ENCODE measurements around the gene EN1. TPM values are rescaled to one million over a fixed set of nuclear protein-coding genes. Genes with fewer than 3 reads are reported as not detected.

EN1 gene
- total and polyA plus RNA-seq, 2 experiments from 2014 or later: 0.21 to 0.24 TPM

- Histone ChIP-seq H3K79me2 (replicated peaks; ENCODE audit: insufficient read depth) (no peaks in the 10 kb centered on the region), H3F3A (replicated peaks; ENCODE audit: low read depth) (peaks cover 8% of the 10 kb centered on the region; the same call in 1 of the 2 replicates), H3K4me1 (ENCODE audit: insufficient read depth) (peaks cover 45% of the 10 kb centered on the region), H3K27ac (ENCODE audit: low read depth) (no peak overlapping the region), H3K36me3 (ENCODE audit: insufficient read depth) (no peaks in the 10 kb centered on the region), H3K4me2 (peak overlapping the region; percentile 91), H3K27me3 (ENCODE audit: insufficient read depth) (peaks cover 100% of the 10 kb centered on the region), H3K4me3 (peak overlapping the region; percentile 69), H3K9me2 (ENCODE audit: insufficient read depth) (no peaks in the 10 kb centered on the region), H2AFZ (peak overlapping the region; percentile 98), H4K20me1 (replicated peaks; ENCODE audit: insufficient read depth) (peaks cover 16% of the 10 kb centered on the region; the same call in 1 of the 2 replicates)
- Mint-ChIP-seq H3K36me3 (ENCODE audit: low read depth) (no peaks in the 10 kb centered on the region), H3K27me3 (ENCODE audit: insufficient read depth, low read depth, poor library complexity) (peaks cover 99% of the 10 kb centered on the region), H3K9me3 (no peaks in the 10 kb centered on the region; the same call in 2 of the 3 replicates), H3K27ac (no peak overlapping the region), H3K4me3 (peak overlapping the region; percentile 71), H3K4me1 (peaks cover 36% of the 10 kb centered on the region)
- no peak for TF ChIP-seq NANOG (IDR thresholded peaks at IDR 0.05; ENCODE audit: borderline replicate concordance)
- peak; percentile 87 for TF ChIP-seq EZH2phosphoT487 (IDR thresholded peaks at IDR 0.05; ENCODE audit: unreplicated experiment)
- ATAC-seq (peak; percentile 10), DNase-seq (ENCODE audit: low spot score) (peak; percentile 53)
Observed at GRCh38 chr2:118834440-118834810, 13.0 kb downstream of the EN1 start.

- H2AFZ ChIP-seq: peak overlapping the region; percentile 98
- H3K4me2 ChIP-seq: peak overlapping the region; percentile 91
- Mint-ChIP-seq H3K4me1 (peaks cover 36% of the 10 kb centered on the region), H3K36me3 (ENCODE audit: low read depth) (no peaks in the 10 kb centered on the region), H3K27me3 (ENCODE audit: insufficient read depth, low read depth, poor library complexity) (peaks cover 94% of the 10 kb centered on the region), H3K27ac (no peak overlapping the region), H3K9me3 (no peaks in the 10 kb centered on the region), H3K4me3 (peak overlapping the region; percentile 71)
- H3K36me3 ChIP-seq (ENCODE audit: insufficient read depth): no peaks in the 10 kb centered on the region
- peak; percentile 55 for TF ChIP-seq EZH2phosphoT487 (IDR thresholded peaks at IDR 0.05; ENCODE audit: unreplicated experiment)
- TF ChIP-seq EZH2 (IDR thresholded peaks at IDR 0.05; ENCODE audit: low read depth, unreplicated experiment): peak; percentile 98
- TF ChIP-seq ZNF114 (CRISPR knock-in tag; IDR thresholded peaks at IDR 0.05): no peak
- TF ChIP-seq NANOG (IDR thresholded peaks at IDR 0.05; ENCODE audit: borderline replicate concordance): no peak
- peaks cover 15% of the 10 kb centered on the region; the same call in 1 of the 2 replicates for H4K20me1 ChIP-seq (replicated peaks; ENCODE audit: insufficient read depth)
- no peak overlapping the region for H3K27ac ChIP-seq (ENCODE audit: low read depth)
- H3K9me2 ChIP-seq (ENCODE audit: insufficient read depth): no peaks in the 10 kb centered on the region
- no peaks in the 10 kb centered on the region for H3K79me2 ChIP-seq (replicated peaks; ENCODE audit: insufficient read depth)
- H3F3A ChIP-seq (replicated peaks; ENCODE audit: low read depth): peaks cover 9% of the 10 kb centered on the region; the same call in 1 of the 2 replicates
- peak; percentile 4 for ATAC-seq
- peak overlapping the region; percentile 69 for H3K4me3 ChIP-seq
- peak; percentile 54 for DNase-seq (ENCODE audit: low spot score)
- peaks cover 100% of the 10 kb centered on the region for H3K27me3 ChIP-seq (ENCODE audit: insufficient read depth)
- peaks cover 45% of the 10 kb centered on the region for H3K4me1 ChIP-seq (ENCODE audit: insufficient read depth)
Observed at GRCh38 chr2:118833716-118834439, 13.6 kb downstream of the EN1 start.

DNA sequence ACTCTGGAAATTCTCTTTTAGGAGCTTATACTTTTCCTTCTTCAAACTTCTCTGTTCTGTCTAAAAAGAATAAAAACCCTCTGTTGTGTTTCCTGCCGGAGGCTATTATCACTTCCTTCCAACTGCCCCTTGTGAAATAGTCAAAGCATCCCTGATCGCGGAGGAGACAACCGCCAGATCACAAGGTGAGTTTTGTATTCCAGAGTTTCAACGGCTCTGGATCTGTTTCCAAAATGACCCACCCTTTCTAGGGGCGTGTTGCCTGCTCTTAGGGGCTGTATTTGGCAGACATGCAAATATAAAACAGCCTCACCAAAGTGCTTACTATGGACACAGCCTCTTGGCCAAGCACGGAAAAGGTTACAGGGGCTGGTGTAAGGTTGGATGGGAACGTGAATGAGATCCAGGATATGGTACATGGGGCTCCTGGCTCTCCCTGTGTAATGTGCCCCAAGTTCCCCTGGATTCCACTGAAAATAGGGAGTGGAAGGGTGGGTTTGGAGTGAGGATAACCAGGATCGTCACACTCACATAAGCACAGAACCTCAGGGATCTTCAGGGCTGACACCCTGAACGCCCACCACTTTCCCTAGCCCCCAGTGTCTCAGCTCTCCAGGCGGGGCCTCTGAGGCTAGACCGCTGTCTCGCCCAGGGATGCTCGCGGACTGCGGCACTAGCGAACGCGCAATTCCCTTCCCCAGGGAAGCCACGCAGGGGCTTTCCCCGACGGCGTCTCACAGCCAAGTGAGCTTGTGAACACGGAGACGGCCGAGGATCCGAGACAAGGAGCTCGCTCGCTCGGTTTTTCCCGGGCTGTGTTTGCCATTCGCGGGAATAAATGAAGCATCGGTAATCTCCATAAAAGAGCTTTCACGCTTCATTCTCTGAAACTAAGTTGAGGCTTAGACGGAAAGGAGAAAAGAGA is 14.4 kb downstream of the EN1 start:
- H3K4me2 ChIP-seq: peak overlapping the region; percentile 91
- DNase-seq (ENCODE audit: low spot score) (peak; percentile 42), ATAC-seq (no peak)
- Mint-ChIP-seq H3K4me1 (peaks cover 36% of the 10 kb centered on the region), H3K27ac (no peak overlapping the region), H3K4me3 (peak overlapping the region; percentile 71), H3K27me3 (ENCODE audit: insufficient read depth, low read depth, poor library complexity) (peaks cover 85% of the 10 kb centered on the region), H3K9me3 (no peaks in the 10 kb centered on the region), H3K36me3 (ENCODE audit: low read depth) (no peaks in the 10 kb centered on the region)
- H2AFZ ChIP-seq: peak overlapping the region; percentile 98
- H4K20me1 ChIP-seq (replicated peaks; ENCODE audit: insufficient read depth): peaks cover 15% of the 10 kb centered on the region; the same call in 1 of the 2 replicates
- peak overlapping the region; percentile 69 for H3K4me3 ChIP-seq
- H3K36me3 ChIP-seq (ENCODE audit: insufficient read depth): no peaks in the 10 kb centered on the region
- H3K79me2 ChIP-seq (replicated peaks; ENCODE audit: insufficient read depth): no peaks in the 10 kb centered on the region
- H3K4me1 ChIP-seq (ENCODE audit: insufficient read depth): peaks cover 45% of the 10 kb centered on the region
- peaks cover 94% of the 10 kb centered on the region for H3K27me3 ChIP-seq (ENCODE audit: insufficient read depth)
- peaks cover 11% of the 10 kb centered on the region; the same call in 1 of the 2 replicates for H3F3A ChIP-seq (replicated peaks; ENCODE audit: low read depth)
- H3K9me2 ChIP-seq (ENCODE audit: insufficient read depth): no peaks in the 10 kb centered on the region
- no peak overlapping the region for H3K27ac ChIP-seq (ENCODE audit: low read depth)
- TF ChIP-seq ZNF114 (CRISPR knock-in tag; IDR thresholded peaks at IDR 0.05) (no peak), NANOG (IDR thresholded peaks at IDR 0.05; ENCODE audit: borderline replicate concordance) (no peak), EZH2 (IDR thresholded peaks at IDR 0.05; ENCODE audit: low read depth, unreplicated experiment) (peak; percentile 87), CREB1 (CRISPR knock-in tag; IDR thresholded peaks at IDR 0.05; ENCODE audit: low read depth) (no peak), CTCF (conservative IDR thresholded peaks at IDR 0.05; ENCODE audit: low read depth in 2 of 2) (no peak), POLR2AphosphoS5 (IDR thresholded peaks at IDR 0.05; ENCODE audit: low read depth) (no peak)
- TF ChIP-seq, protein P1, sequence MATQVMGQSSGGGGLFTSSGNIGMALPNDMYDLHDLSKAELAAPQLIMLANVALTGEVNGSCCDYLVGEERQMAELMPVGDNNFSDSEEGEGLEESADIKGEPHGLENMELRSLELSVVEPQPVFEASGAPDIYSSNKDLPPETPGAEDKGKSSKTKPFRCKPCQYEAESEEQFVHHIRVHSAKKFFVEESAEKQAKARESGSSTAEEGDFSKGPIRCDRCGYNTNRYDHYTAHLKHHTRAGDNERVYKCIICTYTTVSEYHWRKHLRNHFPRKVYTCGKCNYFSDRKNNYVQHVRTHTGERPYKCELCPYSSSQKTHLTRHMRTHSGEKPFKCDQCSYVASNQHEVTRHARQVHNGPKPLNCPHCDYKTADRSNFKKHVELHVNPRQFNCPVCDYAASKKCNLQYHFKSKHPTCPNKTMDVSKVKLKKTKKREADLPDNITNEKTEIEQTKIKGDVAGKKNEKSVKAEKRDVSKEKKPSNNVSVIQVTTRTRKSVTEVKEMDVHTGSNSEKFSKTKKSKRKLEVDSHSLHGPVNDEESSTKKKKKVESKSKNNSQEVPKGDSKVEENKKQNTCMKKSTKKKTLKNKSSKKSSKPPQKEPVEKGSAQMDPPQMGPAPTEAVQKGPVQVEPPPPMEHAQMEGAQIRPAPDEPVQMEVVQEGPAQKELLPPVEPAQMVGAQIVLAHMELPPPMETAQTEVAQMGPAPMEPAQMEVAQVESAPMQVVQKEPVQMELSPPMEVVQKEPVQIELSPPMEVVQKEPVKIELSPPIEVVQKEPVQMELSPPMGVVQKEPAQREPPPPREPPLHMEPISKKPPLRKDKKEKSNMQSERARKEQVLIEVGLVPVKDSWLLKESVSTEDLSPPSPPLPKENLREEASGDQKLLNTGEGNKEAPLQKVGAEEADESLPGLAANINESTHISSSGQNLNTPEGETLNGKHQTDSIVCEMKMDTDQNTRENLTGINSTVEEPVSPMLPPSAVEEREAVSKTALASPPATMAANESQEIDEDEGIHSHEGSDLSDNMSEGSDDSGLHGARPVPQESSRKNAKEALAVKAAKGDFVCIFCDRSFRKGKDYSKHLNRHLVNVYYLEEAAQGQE (IDR thresholded peaks at IDR 0.05; ENCODE audit: unreplicated experiment): no peak
- TF ChIP-seq, protein P2, sequence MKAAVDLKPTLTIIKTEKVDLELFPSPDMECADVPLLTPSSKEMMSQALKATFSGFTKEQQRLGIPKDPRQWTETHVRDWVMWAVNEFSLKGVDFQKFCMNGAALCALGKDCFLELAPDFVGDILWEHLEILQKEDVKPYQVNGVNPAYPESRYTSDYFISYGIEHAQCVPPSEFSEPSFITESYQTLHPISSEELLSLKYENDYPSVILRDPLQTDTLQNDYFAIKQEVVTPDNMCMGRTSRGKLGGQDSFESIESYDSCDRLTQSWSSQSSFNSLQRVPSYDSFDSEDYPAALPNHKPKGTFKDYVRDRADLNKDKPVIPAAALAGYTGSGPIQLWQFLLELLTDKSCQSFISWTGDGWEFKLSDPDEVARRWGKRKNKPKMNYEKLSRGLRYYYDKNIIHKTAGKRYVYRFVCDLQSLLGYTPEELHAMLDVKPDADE (IDR thresholded peaks at IDR 0.05): no peak

Measured in GM23338 (cell line).